Chondrocyte (in vitro differentiated cells): ENCODE results near the gene RYR2. TPM values are rescaled to one million over a fixed set of nuclear protein-coding genes. Genes with fewer than 3 reads are reported as not detected.

ENCODE experiments used
- DNase-seq: peaks from one replicate; pipeline ENCODE4 v3.0.0; 2021; ENCODE audit warnings: mixed read lengths, low spot score
- H3K27ac Mint-ChIP-seq: one replicate; pipeline ENCODE4 v1.8.0; 2021; ENCODE audit warnings: mild to moderate bottlenecking, moderate library complexity, mixed read lengths; ENCODE audit not compliant: unreplicated experiment
- H3K27me3 Mint-ChIP-seq: 2 replicates; pipeline ENCODE4 v1.8.0; 2021; ENCODE audit warnings: low read depth, mixed read lengths
- H3K36me3 Mint-ChIP-seq: 2 replicates; pipeline ENCODE4 v1.8.0; 2021; ENCODE audit warnings: low read depth, mixed read lengths
- H3K4me1 Mint-ChIP-seq: 2 replicates; pipeline ENCODE4 v1.8.0; 2021; ENCODE audit warnings: low read depth, mild to moderate bottlenecking, mixed read lengths
- H3K4me3 Mint-ChIP-seq: one replicate; pipeline ENCODE4 v1.8.0; 2021; ENCODE audit warnings: mild to moderate bottlenecking, moderate library complexity, mixed read lengths; ENCODE audit not compliant: unreplicated experiment
- H3K9me3 Mint-ChIP-seq: 2 replicates; pipeline ENCODE4 v1.8.0; 2021; ENCODE audit warnings: low read depth, mixed read lengths
- CTCF ChIP-seq: fragments of 200-600 bp; sonication (generic); IDR thresholded peaks from 2 replicates; pipeline ENCODE4 v1.5.0; 2021; ENCODE audit warnings: antibody characterized with exemption, mild to moderate bottlenecking, moderate library complexity
- total RNA-seq: library from RNA; stranded (reverse); gene quantifications from 3 replicates; pipeline ENCODE4 v1.2.1, GENCODE V29; 2021

RYR2 gene
- total RNA-seq, 1 donor from 2014 or later, result 0.12 TPM

DNA sequence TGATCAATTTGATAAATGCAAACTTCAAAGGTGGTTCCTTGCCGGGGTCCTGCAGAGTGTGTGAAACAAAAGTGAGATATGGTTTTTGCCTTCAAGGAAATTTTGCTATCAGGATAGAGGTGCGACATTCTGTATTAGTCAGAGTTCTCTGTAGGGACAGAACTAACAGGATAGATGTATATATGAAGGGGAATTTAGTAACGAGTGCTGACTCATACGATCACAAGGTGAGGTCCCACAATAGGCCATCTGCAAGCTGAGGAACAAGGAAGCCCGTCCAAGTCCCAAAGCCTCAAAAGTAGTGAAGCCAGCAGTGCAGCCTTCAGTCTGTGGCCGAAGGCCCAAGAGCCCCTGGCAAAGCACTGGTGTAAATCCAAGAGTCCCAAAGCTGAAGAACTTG lies 157.0 kb downstream of the RYR2 start:
- H3K27ac Mint-ChIP-seq, result no peak overlapping the region
- H3K4me1 Mint-ChIP-seq, result no peaks in the 10 kb centered on the region
- H3K27me3 Mint-ChIP-seq, result peaks cover 6% of the 10 kb centered on the region
- H3K4me3 Mint-ChIP-seq, result no peak overlapping the region
- DNase-seq, result no peak
- peaks cover 1% of the 10 kb centered on the region for H3K36me3 Mint-ChIP-seq
- no peaks in the 10 kb centered on the region for H3K9me3 Mint-ChIP-seq
- TF ChIP-seq CTCF, result no peak

DNA sequence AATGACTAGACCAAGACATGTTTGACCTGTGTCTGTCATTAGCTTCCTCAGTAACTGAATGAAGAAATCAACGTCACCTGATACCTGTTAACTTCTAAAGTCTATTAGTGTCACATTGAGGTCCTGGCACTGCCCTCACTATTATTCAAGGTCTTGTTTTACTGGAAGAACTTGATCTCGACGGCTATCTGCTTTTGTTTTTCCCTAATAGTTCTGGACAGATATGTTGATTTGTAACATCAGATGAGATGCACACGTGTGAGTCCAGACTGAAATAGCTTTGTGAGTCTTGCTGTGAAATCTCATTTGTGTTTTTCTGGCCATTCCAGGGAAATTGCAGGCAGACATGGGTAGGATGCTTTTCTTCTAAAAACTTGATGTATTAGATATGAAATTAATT lies 159.2 kb downstream of the RYR2 start:
- no peak for TF ChIP-seq CTCF
- no peak overlapping the region for H3K27ac Mint-ChIP-seq
- no peaks in the 10 kb centered on the region for H3K4me1 Mint-ChIP-seq
- H3K36me3 Mint-ChIP-seq, result peaks cover 1% of the 10 kb centered on the region
- peaks cover 6% of the 10 kb centered on the region for H3K27me3 Mint-ChIP-seq
- no peak for DNase-seq
- H3K4me3 Mint-ChIP-seq, result no peak overlapping the region
- no peaks in the 10 kb centered on the region for H3K9me3 Mint-ChIP-seq

DNA sequence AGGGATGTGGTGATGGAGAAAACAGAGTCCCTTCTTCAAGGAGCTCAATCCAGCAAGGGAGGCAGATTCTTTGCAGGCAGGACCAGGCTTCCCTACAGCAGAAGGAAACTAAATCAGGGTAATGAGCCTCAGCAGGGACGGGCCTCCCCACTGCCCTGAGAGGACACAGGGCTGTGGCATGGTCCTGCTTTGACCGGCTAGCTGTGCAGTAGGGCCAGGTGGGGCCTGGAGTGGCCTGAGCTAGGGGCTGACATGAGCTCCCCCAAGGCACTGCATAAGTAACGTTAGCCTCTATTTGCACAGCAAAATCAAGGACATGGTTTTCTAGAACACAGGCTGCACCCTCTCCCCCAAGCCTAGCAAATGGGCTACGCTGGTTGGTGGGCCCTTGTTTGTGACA lies 162.9 kb downstream of the RYR2 start:
- TF ChIP-seq CTCF, result no peak
- Mint-ChIP-seq H3K4me3 (no peak overlapping the region), H3K36me3 (no peaks in the 10 kb centered on the region), H3K27me3 (no peaks in the 10 kb centered on the region), H3K4me1 (no peaks in the 10 kb centered on the region), H3K27ac (no peak overlapping the region), H3K9me3 (no peaks in the 10 kb centered on the region)
- no peak for DNase-seq

GRCh38 chr1:237205400-237206064 lies 163.5 kb downstream of the RYR2 start:
- H3K4me3 Mint-ChIP-seq, result no peak overlapping the region
- no peak overlapping the region for H3K27ac Mint-ChIP-seq
- H3K27me3 Mint-ChIP-seq, result no peaks in the 10 kb centered on the region
- H3K4me1 Mint-ChIP-seq, result no peaks in the 10 kb centered on the region
- H3K9me3 Mint-ChIP-seq, result no peaks in the 10 kb centered on the region
- DNase-seq, result no peak
- no peak for TF ChIP-seq CTCF
- H3K36me3 Mint-ChIP-seq, result no peaks in the 10 kb centered on the region

DNA sequence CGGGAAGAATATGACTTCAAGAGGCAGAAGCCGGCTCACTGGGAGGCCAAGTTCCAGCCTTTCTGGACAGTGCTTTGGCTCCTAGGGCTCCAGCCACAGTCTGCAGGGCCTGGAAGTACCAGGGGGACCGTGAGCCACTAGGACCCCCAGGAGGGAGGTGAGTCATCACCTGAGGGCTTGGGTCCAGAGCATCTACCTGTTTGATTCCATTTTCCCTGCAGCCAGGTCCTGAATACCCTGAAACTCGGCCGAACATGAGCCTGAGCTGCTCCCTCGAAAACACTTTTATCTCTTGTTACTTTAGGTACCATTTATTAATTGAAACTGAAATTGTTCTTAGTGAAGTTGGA lies 164.1 kb downstream of the RYR2 start:
- H3K4me3 Mint-ChIP-seq, result no peak overlapping the region
- no peaks in the 10 kb centered on the region for H3K27me3 Mint-ChIP-seq
- no peak for TF ChIP-seq CTCF
- no peaks in the 10 kb centered on the region for H3K36me3 Mint-ChIP-seq
- H3K4me1 Mint-ChIP-seq, result no peaks in the 10 kb centered on the region
- DNase-seq, result no peak
- H3K9me3 Mint-ChIP-seq, result no peaks in the 10 kb centered on the region
- H3K27ac Mint-ChIP-seq, result no peak overlapping the region
